ENCODE results near the gene MYL1.

The MYL1 gene

DNA sequence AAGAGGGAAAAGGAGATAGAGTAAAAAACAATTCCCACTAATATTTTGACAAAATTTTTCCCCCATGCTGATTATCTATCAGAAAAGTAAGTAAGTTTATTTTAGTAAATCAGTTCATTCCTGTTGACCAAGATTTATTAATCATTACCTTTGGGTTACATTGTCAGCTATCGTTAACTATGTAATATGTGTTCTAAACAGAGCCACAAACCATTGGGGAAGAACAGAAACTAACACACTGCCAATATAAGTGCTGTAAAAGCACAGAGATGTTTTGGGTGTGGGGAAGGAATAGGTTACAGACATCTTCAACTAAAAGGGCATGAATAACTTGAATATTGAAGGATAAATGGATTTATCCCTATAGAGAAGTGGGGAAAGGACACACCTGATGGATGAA is 47.3 kb downstream of the MYL1 start:
- no peak for DNase-seq (ENCODE audit: low read depth)

DNA sequence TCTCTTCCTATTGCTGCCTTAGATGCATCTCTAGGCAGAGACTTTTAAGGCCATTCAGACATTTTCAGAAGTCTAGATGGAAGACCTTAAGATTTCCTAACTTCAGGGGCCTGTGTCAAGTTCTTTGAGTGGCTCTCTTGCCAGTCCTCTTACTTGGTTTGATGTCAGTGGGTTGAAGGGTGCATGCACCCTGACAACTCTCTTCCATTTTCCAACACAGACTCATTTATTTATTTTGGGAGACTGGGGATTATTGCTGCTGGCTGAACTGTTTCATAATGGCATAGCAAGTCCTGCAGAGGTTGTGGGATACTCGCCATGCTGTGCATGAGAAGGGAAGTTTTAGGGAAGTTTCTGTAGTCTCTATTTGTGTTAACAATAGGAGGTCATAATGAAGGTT is 50.7 kb downstream of the MYL1 start:
- DNase-seq (ENCODE audit: low read depth) = no peak

DNA sequence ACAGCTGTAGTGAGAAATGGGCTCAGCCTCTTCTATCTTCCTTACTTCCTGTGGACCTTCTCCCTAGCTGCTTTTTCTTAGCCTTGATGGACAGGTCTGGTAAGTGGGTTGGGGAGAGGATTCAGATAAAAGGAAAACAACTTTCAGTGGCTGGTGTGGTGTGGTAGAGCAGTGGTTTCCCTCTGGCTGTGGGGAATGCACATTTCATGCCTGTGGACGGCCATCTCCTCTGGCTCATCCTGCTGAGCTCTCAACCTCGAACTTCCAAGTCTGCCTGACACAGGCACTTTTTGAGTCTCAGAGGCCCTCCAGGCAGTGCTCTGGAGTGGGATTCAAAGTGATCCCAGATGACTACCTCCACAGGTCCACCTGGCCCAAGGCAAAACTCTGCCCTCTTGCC is 51.1 kb downstream of the MYL1 start:
- DNase-seq (ENCODE audit: low read depth) = no peak

DNA sequence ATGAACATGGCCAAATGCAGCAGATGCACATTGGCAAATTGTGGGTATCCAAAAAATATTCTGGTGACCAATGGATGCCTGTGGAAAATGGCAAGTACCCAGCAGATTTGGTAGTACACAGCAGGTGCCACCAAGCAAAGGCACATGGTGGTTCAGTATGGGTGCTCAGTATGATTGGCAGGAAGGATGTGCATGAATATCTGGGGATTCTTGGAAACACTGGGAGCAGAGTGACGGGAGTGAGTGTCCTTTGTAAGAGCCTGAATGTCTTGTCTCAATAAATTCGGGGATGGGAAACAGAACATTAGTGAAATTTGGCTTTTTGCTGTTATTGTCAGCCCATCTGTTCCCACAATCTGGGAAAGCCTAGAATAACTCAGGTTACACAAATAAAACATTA is 52.9 kb downstream of the MYL1 start:
- no peak for DNase-seq (ENCODE audit: low read depth)

DNA sequence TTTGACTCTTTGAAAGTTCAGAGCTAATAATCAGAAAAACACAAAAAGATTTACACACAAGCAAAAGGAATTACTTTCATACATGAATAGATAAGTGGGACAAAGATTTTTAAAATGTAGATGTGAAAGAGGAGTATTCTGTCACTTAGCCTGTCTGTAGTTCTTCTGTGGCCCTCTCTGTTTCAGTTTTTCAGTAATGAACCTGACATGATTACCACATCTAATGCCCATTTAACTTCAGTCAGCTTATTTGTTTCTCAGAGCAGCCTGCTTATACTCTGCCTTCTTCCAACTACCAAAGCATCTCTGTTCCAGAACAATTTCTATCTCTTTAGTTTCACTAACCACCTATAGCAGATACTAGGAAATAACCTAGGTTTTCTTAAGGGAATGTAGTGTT is 55.3 kb downstream of the MYL1 start:
- no peak for DNase-seq (ENCODE audit: low read depth)

DNA sequence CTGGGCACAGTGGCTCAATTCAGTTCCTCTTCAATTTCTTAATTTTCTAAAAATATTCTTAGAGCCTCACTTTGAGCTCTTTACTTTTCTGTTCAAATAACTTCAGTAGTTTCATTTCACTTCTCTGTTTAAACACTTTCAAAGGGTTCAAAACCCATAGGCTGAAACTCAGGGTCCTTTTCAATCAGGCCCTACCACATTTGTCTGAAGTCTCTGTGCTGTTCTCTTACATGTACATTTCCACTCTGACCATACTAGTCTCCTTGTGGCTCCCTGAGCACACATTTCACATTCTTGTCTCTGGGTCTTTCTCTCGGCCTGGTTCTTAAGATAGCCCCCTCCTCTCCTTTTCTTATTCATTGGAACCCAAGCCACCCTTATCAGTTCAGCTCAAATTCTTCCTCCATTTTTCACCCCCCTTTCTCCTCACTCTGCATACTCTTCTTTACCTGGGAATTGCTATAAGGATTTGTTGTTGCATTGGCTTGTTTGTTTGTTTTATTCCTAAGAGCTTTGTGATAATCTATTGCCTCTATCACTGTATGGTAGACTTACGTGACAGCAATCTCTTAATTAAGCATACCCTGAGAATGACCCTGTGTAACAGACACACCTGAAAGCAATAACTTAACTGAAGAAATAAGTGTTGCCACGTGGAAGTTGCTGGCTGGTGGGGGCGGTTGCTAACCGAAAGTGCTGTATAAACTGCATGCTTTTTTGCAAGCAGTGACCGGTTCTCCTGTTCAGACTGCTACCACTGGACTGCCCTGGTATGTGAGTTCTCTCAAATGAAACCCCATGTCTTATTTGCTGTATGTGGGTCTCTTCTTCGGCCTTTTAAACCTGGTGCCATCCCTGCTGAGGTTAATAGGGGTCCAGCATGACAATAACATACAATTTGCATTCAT is 62.0 kb downstream of the MYL1 start:
- DNase-seq (ENCODE audit: low read depth) = no peak

DNA sequence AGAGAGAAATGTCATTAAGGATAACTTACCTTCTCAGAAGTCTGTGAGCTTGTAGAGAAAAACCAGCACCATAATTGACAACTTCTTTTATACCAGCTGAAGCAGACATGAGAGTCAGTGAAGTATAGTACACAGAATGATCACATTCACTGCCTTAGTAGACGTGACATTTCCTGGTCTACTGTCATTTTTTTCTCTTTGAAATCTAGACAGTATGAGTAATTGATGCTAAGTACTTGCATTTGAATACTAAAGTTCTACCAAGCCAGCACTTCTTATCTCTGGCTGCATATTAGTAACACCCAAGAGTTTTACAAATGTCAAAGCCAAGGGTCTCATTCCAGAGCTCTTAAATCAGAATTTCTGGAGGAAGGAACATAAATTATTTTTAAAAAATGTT is 64.4 kb downstream of the MYL1 start:
- no peak for DNase-seq (ENCODE audit: low read depth)

Measured in stimulated activated CD8-positive, alpha-beta memory T cell treated with anti-CD3 and anti-CD28 coated beads, Interleukin-15, amount 100 ng/mL, for 24 hours (primary cell).